Hepatocyte (in vitro differentiated cells): ENCODE results near the gene KIRREL1.

Source experiments
- EZH2phosphoT487 ChIP-seq: fragments of 200-600 bp; sonication (generic); IDR thresholded peaks from one replicate; pipeline ENCODE4 v1.6.1; 2018; ENCODE audit warnings: antibody characterized with exemption, mild to moderate bottlenecking, low read depth, moderate library complexity; ENCODE audit not compliant: unreplicated experiment, severe bottlenecking
- TF ChIP-seq, protein P1 (sequence below): fragments of 200-600 bp; sonication (generic); IDR thresholded peaks from 2 replicates; pipeline ENCODE4 v1.5.1; 2016; ENCODE audit warnings: antibody characterized with exemption, mild to moderate bottlenecking; ENCODE audit not compliant: poor library complexity

DNA sequence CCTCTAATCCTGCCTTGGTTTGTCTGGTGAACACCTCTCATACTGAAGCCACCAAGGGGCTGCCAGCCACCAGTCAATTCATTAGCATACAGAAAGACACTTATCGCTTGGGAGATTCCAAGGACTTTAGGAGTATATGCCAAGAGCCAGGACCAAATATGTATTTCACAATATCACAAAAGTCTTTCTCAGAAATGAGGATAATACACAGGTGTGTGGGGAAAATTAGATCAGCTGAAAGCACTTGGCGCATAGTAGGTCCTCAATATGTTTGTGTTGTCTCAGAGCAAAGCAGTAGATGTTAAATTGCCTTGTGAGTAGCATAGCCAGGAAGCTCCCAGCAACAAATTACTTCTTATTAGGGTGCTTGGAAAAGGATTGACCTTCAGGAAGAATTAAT, 34.1 kb downstream of the KIRREL1 start:
- TF ChIP-seq, protein P1, sequence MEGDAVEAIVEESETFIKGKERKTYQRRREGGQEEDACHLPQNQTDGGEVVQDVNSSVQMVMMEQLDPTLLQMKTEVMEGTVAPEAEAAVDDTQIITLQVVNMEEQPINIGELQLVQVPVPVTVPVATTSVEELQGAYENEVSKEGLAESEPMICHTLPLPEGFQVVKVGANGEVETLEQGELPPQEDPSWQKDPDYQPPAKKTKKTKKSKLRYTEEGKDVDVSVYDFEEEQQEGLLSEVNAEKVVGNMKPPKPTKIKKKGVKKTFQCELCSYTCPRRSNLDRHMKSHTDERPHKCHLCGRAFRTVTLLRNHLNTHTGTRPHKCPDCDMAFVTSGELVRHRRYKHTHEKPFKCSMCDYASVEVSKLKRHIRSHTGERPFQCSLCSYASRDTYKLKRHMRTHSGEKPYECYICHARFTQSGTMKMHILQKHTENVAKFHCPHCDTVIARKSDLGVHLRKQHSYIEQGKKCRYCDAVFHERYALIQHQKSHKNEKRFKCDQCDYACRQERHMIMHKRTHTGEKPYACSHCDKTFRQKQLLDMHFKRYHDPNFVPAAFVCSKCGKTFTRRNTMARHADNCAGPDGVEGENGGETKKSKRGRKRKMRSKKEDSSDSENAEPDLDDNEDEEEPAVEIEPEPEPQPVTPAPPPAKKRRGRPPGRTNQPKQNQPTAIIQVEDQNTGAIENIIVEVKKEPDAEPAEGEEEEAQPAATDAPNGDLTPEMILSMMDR, result no peak
- no peak for TF ChIP-seq EZH2phosphoT487
